ENCODE results near the gene HOXC5.
"Not testable (repeated sequence)": the region's sequence is repeated elsewhere in the genome, so short reads cannot be mapped to it uniquely, and the experiment has no call there.

The HOXC5 gene

GRCh38 chr12:54066408-54066807 lies 33.6 kb downstream of the HOXC5 start:
- in situ Hi-C loops (cut with MboI; ENCODE audit: low sequenced_read_pairs, unreplicated experiment): no loop called here
- DNase-seq (ENCODE audit: low spot score): no peak
- TF ChIP-seq CTCF (IDR thresholded peaks at IDR 0.05; ENCODE audit: borderline replicate concordance, control extremely low read depth, extremely low read depth, insufficient read depth, missing control alignments): no peak

- TF ChIP-seq CTCF (IDR thresholded peaks at IDR 0.05; ENCODE audit: borderline replicate concordance, control extremely low read depth, extremely low read depth, insufficient read depth, missing control alignments): no peak
- DNase-seq (ENCODE audit: low spot score): no peak
- in situ Hi-C loops (cut with MboI; ENCODE audit: low sequenced_read_pairs, unreplicated experiment): no loop called here
Measured at GRCh38 chr12:54068418-54069070, 35.7 kb downstream of the HOXC5 start.

- DNase-seq (ENCODE audit: low spot score): no peak
- in situ Hi-C loops (cut with MboI; ENCODE audit: low sequenced_read_pairs, unreplicated experiment): no loop called here
- TF ChIP-seq CTCF (IDR thresholded peaks at IDR 0.05; ENCODE audit: borderline replicate concordance, control extremely low read depth, extremely low read depth, insufficient read depth, missing control alignments): no peak
Measured at GRCh38 chr12:54071942-54072341, 39.1 kb downstream of the HOXC5 start.

GRCh38 chr12:54074308-54074707 lies 41.5 kb downstream of the HOXC5 start:
- DNase-seq (ENCODE audit: low spot score): no peak
- TF ChIP-seq CTCF (IDR thresholded peaks at IDR 0.05; ENCODE audit: borderline replicate concordance, control extremely low read depth, extremely low read depth, insufficient read depth, missing control alignments): no peak
- in situ Hi-C loops (cut with MboI; ENCODE audit: low sequenced_read_pairs, unreplicated experiment): no loop called here

GRCh38 chr12:54075409-54075808 lies 42.6 kb downstream of the HOXC5 start:
- TF ChIP-seq CTCF (IDR thresholded peaks at IDR 0.05; ENCODE audit: borderline replicate concordance, control extremely low read depth, extremely low read depth, insufficient read depth, missing control alignments): no peak
- in situ Hi-C loops (cut with MboI; ENCODE audit: low sequenced_read_pairs, unreplicated experiment): no loop called here

GRCh38 chr12:54075974-54076373 lies 43.1 kb downstream of the HOXC5 start:
- TF ChIP-seq CTCF (IDR thresholded peaks at IDR 0.05; ENCODE audit: borderline replicate concordance, control extremely low read depth, extremely low read depth, insufficient read depth, missing control alignments): no peak
- no peak for DNase-seq (ENCODE audit: low spot score)
- in situ Hi-C loops (cut with MboI; ENCODE audit: low sequenced_read_pairs, unreplicated experiment): no loop called here

More at GRCh38 chr12:54075409-54075808, 42.6 kb downstream of the HOXC5 start:
- DNase-seq (ENCODE audit: low spot score): no peak

GRCh38 chr12:54077843-54078242 lies 45.0 kb downstream of the HOXC5 start:
- in situ Hi-C loops (cut with MboI; ENCODE audit: low sequenced_read_pairs, unreplicated experiment); DNase-seq (ENCODE audit: low spot score): not testable (repeated sequence)

GRCh38 chr12:54079115-54079514 lies 46.3 kb downstream of the HOXC5 start:
- in situ Hi-C loops (cut with MboI; ENCODE audit: low sequenced_read_pairs, unreplicated experiment); DNase-seq (ENCODE audit: low spot score): not testable (repeated sequence)

- DNase-seq (ENCODE audit: low spot score); in situ Hi-C loops (cut with MboI; ENCODE audit: low sequenced_read_pairs, unreplicated experiment): not testable (repeated sequence)
Measured at GRCh38 chr12:54080008-54080924, 47.4 kb downstream of the HOXC5 start.

GRCh38 chr12:54081053-54081514 lies 48.2 kb downstream of the HOXC5 start:
- in situ Hi-C loops (cut with MboI; ENCODE audit: low sequenced_read_pairs, unreplicated experiment): not testable (repeated sequence)

More at GRCh38 chr12:54081053-54081514, 48.2 kb downstream of the HOXC5 start:
- not testable (repeated sequence) for DNase-seq (ENCODE audit: low spot score)
